Stomach (tissue), 9 donors: ENCODE data around the gene COQ8B. TPM values are rescaled to one million over a fixed set of nuclear protein-coding genes. Genes with fewer than 3 reads are reported as not detected.
A peak's percentile ranks its signal among the peaks of the same experiment; 100 is the strongest.

Source experiments
- DNase-seq, 2 donors: peaks; one replicate each; pipeline versions ENCODE4 v3.0.0 to v3.0.0-alpha.2; 2013 to 2019
- H3K27ac ChIP-seq, 5 donors: fragments of 200-600 bp in 4 of 5; sonication (generic) in 4 of 5; one replicate each; pipeline ENCODE4 v1.5.1; 2013 to 2019; ENCODE audit warnings: mild to moderate bottlenecking in 1 of 5, moderate library complexity in 1 of 5
- H3K27me3 ChIP-seq, 3 donors: fragments of 200-600 bp; sonication (generic); one replicate each; pipeline ENCODE4 v1.5.1; 2017 to 2019; ENCODE audit warnings: mixed run types in 1 of 3
- H3K36me3 ChIP-seq, 4 donors: fragments of 200-600 bp; sonication (generic); 1 replicate in 3 of 4; 2 replicates in 1 of 4; pipeline ENCODE4 v1.5.1; 2016 to 2019
- H3K4me1 ChIP-seq, 4 donors: fragments of 200-600 bp; sonication (generic); one replicate each; pipeline ENCODE4 v1.5.1; 2016 to 2019
- H3K4me3 ChIP-seq, 4 donors: fragments of 200-600 bp; sonication (generic) in 3 of 4; one replicate each; pipeline ENCODE4 v1.5.1; 2016 to 2019; ENCODE audit warnings: mild to moderate bottlenecking in 1 of 4
- H3K9me3 ChIP-seq, 4 donors: fragments of 200-600 bp; sonication (generic); one replicate each; pipeline ENCODE4 v1.5.1; 2016 to 2019
- CTCF ChIP-seq, 7 experiments: fragments of 450-650 bp in 4 of 7; fragments of 200-600 bp in 3 of 7; sonication (generic) in 3 of 7; IDR thresholded peaks; one replicate each; pipeline ENCODE4 v1.5.1; 2016 to 2019; ENCODE audit warnings: antibody characterized with exemption in 7 of 7, control low read depth in 2 of 7, mild to moderate bottlenecking in 1 of 7
- EP300 ChIP-seq: sonication (generic); formaldehyde crosslinking; IDR thresholded peaks from one replicate; pipeline ENCODE4 v1.6.1; 2017; ENCODE audit warnings: antibody characterized with exemption
- POLR2A ChIP-seq, 4 donors: fragments of 450-650 bp; IDR thresholded peaks; one replicate each; pipeline ENCODE4 v1.6.1; 2016; ENCODE audit warnings: antibody characterized with exemption in 4 of 4, control low read depth in 2 of 4, mild to moderate bottlenecking in 1 of 4, moderate library complexity in 1 of 4
- POLR2AphosphoS5 ChIP-seq, 3 donors: sonication (generic); formaldehyde crosslinking; IDR thresholded peaks; one replicate each; pipeline ENCODE4 v1.6.1; 2016; ENCODE audit warnings: antibody characterized with exemption in 3 of 3
- WGBS, 5 donors: extraction: QIAGEN DNeasy Blood & Tissue Kit in 3 of 5; methylation state at CpG; one replicate each; pipeline versions ENCODE4 v1.1.5 to v1.1.7; 2013 to 2018; 5-methylcytosine and 5-hydroxymethylcytosine counted together
- intact Hi-C: fragments of 100-400 bp; cut with DNase I; formaldehyde crosslinking; loops from one replicate; pipeline ENCODE4 v1.15.1; 2023; ENCODE audit warnings: low total_unique reads
- polyA plus RNA-seq, 3 donors: library from polyadenylated mRNA; stranded (reverse); fragments of 200-250 nt; gene quantifications; one replicate each; pipeline ENCODE4 v1.2.3, GENCODE V29; 2013
- total RNA-seq, 5 donors: library from RNA; depleted of rRNA; stranded (reverse); fragments of >200 nt; gene quantifications; one replicate each; pipeline versions ENCODE4 v1.1.0 to v1.2.3, GENCODE V29; 2014 to 2016
- donor health status: healthy with polysubstance abuse.
- donor health status: Bipolar disorder and iron deficiency.
- donor health status: healthy.

Gene COQ8B
- total and polyA plus RNA-seq, 8 donors = 26.9 to 91.5 (median 41.9) TPM

GRCh38 chr19:40700083-40700482 lies 16.6 kb downstream of the COQ8B start:
- intact Hi-C loops = no loop called here
- TF ChIP-seq CTCF (IDR thresholded peaks at IDR 0.05) = no peak
- TF ChIP-seq POLR2A (IDR thresholded peaks at IDR 0.05) = no peak
- TF ChIP-seq POLR2AphosphoS5 (IDR thresholded peaks at IDR 0.05) = no peak
- no peak for TF ChIP-seq EP300
- Histone ChIP-seq H3K36me3 (peaks cover 35 to 96% (median 91%) of the 10 kb centered on the region in 4 donors), H3K27me3 (no peaks in the 10 kb centered on the region), H3K27ac (no peak overlapping the region), H3K4me3 (no peak overlapping the region), H3K4me1 (peaks cover 0 to 6% (median 0%) of the 10 kb centered on the region in 4 donors), H3K9me3 (no peaks in the 10 kb centered on the region)
- DNase-seq = no peak
- WGBS, 5 donors = 80 to 98% (median 93%) methylated on average over 5 to 9 of the region's 9 CpGs

- DNase-seq = no peak
- intact Hi-C loops = no loop called here
- H3K4me3 ChIP-seq = no peak overlapping the region
- no peaks in the 10 kb centered on the region for H3K27me3 ChIP-seq
- 93 to 98% (median 97%) methylated on average over 6 of the region's 6 CpGs for WGBS, 5 donors
- no peak for TF ChIP-seq EP300
- no peak for TF ChIP-seq POLR2AphosphoS5 (IDR thresholded peaks at IDR 0.05)
- TF ChIP-seq CTCF (IDR thresholded peaks at IDR 0.05) = no peak
- no peak for TF ChIP-seq POLR2A (IDR thresholded peaks at IDR 0.05)
- peaks cover 0 to 2% (median under 1%) of the 10 kb centered on the region in 4 donors for H3K4me1 ChIP-seq
- H3K27ac ChIP-seq = no peak overlapping the region
- peaks cover 13 to 95% (median 91%) of the 10 kb centered on the region in 4 donors for H3K36me3 ChIP-seq
- no peaks in the 10 kb centered on the region for H3K9me3 ChIP-seq
These were observed 19.7 kb downstream of the COQ8B start for GRCh38 chr19:40697007-40697406.

- 89 to 96% (median 93%) methylated on average over 5 of the region's 5 CpGs for WGBS, 5 donors
- no peaks in the 10 kb centered on the region for H3K27me3 ChIP-seq
- no peak overlapping the region for H3K27ac ChIP-seq
- no peak for TF ChIP-seq POLR2A (IDR thresholded peaks at IDR 0.05)
- H3K4me1 ChIP-seq = peaks cover 8 to 14% (median 11%) of the 10 kb centered on the region in 4 donors
- intact Hi-C loops = no loop called here
- no peak overlapping the region for H3K4me3 ChIP-seq
- H3K36me3 ChIP-seq = peaks cover 7 to 87% (median 84%) of the 10 kb centered on the region in 4 donors
- no peak for DNase-seq
- H3K9me3 ChIP-seq = no peaks in the 10 kb centered on the region
These were observed 20.8 kb downstream of the COQ8B start for GRCh38 chr19:40695881-40696280.

- intact Hi-C loops = no loop called here
- no peak overlapping the region for H3K27ac ChIP-seq
- TF ChIP-seq CTCF (IDR thresholded peaks at IDR 0.05) (no peak), POLR2AphosphoS5 (IDR thresholded peaks at IDR 0.05) (no peak), POLR2A (IDR thresholded peaks at IDR 0.05) (no peak), EP300 (no peak)
- no peak overlapping the region for H3K4me3 ChIP-seq
- H3K36me3 ChIP-seq = peaks cover 0 to 68% (median 66%) of the 10 kb centered on the region in 4 donors
- no peaks in the 10 kb centered on the region for H3K27me3 ChIP-seq
- no peaks in the 10 kb centered on the region for H3K9me3 ChIP-seq
- DNase-seq = no peak
- H3K4me1 ChIP-seq = peaks cover 18 to 28% (median 23%) of the 10 kb centered on the region in 4 donors
- 78 to 97% (median 87%) methylated on average over 4 of the region's 4 CpGs for WGBS, 5 donors
These were observed 22.8 kb downstream of the COQ8B start for GRCh38 chr19:40693896-40694295.

- H3K27me3 ChIP-seq = no peaks in the 10 kb centered on the region
- H3K36me3 ChIP-seq = peaks cover 0 to 62% (median 60%) of the 10 kb centered on the region in 4 donors
- peaks cover 18 to 35% (median 27%) of the 10 kb centered on the region in 4 donors for H3K4me1 ChIP-seq
- H3K4me3 ChIP-seq = no peak overlapping the region
- TF ChIP-seq EP300 (no peak), POLR2A (IDR thresholded peaks at IDR 0.05) (no peak), CTCF (IDR thresholded peaks at IDR 0.05) (no peak), POLR2AphosphoS5 (IDR thresholded peaks at IDR 0.05) (no peak)
- no peaks in the 10 kb centered on the region for H3K9me3 ChIP-seq
- H3K27ac ChIP-seq = peak overlapping the region in 1 of 5 donors; percentile 93
- intact Hi-C loops = no loop called here
- WGBS, 5 donors = 88 to 90% (median 89%) methylated on average over 9 to 11 of the region's 11 CpGs
- DNase-seq = no peak
These were observed 23.4 kb downstream of the COQ8B start for GRCh38 chr19:40693150-40693788.
